ENCODE results near the gene MRPL4. TPM values are rescaled to one million over a fixed set of nuclear protein-coding genes. Genes with fewer than 3 reads are reported as not detected.

The MRPL4 gene
- total and polyA plus RNA-seq, 2 experiments from 2014 or later = 40.1 to 51.4 TPM

DNA sequence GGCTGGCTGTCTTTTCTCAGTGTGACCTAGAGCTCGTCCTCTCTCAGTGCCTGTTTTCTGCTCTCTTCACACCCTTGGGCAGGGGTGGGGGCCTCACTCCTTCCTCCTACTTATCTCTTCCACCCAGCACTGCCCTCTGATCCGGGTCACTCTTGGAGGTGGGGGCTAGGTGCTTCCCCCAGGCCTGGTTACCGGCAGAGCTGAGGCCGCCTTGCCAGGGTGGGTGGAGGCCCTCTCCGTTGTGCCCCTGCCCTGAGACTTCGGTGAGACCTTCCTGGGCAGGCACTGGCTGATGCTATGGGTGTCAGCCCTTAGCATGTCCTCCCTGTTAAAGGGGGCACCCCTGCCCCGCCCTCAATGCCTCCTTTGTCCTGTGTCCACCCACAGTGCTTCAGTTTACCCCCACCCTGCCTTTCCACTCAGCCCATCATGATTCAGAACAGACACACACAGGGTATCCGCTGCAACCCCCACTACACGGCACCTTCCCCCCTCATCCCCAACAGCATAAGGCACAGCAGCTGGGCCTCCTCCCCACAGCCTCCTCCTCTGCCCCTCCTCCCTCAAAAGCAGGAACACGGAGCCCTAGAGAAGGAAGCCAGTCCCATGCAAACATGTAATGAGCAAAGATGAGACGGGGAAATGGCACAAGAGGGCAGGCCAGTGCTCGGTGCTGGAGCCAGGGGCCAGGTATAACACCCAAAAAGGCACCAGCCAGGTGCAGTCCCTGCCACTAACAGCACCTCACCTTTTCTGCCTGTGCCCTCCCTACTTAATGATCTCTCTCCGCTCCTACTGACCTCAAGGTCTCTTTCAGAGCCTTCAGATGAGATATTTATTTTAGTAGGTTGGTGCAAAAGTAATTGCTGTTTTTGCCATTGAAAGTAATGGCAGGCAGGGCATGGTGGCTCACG is 47.8 kb downstream of the MRPL4 start:
- H3K79me2 ChIP-seq = no peaks in the 10 kb centered on the region
- no peaks in the 10 kb centered on the region for H3K9me2 ChIP-seq (replicated peaks; ENCODE audit: insufficient read depth)
- peaks cover 9% of the 10 kb centered on the region for H3K4me1 ChIP-seq (ENCODE audit: insufficient read depth)
- no peak overlapping the region for H3K27ac ChIP-seq
- no peaks in the 10 kb centered on the region for H3K9me3 ChIP-seq (ENCODE audit: low read depth)
- H4K20me1 ChIP-seq (ENCODE audit: insufficient read depth, poor library complexity, severe bottlenecking) = no peaks in the 10 kb centered on the region
- TF ChIP-seq EZH2phosphoT487 (IDR thresholded peaks at IDR 0.05; ENCODE audit: low read depth, severe bottlenecking, unreplicated experiment) = no peak
- no peak for TF ChIP-seq EZH2 (IDR thresholded peaks at IDR 0.05; ENCODE audit: borderline replicate concordance)
- TF ChIP-seq, protein P1, sequence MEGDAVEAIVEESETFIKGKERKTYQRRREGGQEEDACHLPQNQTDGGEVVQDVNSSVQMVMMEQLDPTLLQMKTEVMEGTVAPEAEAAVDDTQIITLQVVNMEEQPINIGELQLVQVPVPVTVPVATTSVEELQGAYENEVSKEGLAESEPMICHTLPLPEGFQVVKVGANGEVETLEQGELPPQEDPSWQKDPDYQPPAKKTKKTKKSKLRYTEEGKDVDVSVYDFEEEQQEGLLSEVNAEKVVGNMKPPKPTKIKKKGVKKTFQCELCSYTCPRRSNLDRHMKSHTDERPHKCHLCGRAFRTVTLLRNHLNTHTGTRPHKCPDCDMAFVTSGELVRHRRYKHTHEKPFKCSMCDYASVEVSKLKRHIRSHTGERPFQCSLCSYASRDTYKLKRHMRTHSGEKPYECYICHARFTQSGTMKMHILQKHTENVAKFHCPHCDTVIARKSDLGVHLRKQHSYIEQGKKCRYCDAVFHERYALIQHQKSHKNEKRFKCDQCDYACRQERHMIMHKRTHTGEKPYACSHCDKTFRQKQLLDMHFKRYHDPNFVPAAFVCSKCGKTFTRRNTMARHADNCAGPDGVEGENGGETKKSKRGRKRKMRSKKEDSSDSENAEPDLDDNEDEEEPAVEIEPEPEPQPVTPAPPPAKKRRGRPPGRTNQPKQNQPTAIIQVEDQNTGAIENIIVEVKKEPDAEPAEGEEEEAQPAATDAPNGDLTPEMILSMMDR (IDR thresholded peaks at IDR 0.05; ENCODE audit: poor library complexity) = no peak
- H2AFZ ChIP-seq = no peak overlapping the region
- no peak overlapping the region for H3K4me3 ChIP-seq
- H3K36me3 ChIP-seq (replicated peaks; ENCODE audit: insufficient read depth, low read depth) = no peaks in the 10 kb centered on the region
- H3K4me2 ChIP-seq = no peak overlapping the region
- peaks cover 21% of the 10 kb centered on the region for H3K27me3 ChIP-seq
- no peak for DNase-seq (ENCODE audit: low spot score)
- 70% methylated on average over 14 of the region's 14 CpGs for WGBS (ENCODE audit: low lambda C conversion rate, missing lambda C conversion rate)

DNA sequence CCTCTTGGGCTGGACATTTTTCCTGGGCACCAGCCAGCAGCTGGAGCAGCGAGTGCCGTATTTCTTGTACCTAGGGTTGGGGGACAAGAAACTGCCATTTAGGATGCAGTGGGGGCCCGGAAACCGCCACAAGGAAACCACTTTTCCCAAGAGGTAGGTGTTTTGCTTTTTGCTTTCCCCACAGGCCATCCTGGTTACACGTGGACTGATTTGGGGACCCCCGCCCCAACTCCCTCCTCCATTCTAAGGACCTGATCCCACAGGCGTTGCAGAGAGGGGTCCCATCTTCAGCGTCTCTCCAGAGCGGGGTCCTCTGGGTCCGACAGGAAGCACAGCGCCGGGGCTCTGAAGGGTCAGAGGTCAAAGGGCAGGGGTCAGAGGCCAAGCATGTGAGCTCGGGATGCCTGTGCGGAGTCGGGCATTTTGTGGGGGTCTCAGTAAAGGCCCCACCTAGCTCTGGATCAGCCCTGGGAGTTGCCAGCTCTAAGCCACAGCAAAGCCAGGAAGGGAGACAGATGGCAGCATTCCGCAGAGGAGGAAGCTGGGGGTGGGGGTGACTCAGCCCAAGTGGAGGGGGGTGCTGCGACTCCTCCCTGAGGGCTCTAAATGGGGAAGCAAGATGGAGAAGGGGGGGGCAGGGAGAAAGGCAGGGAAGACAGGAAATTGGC is 53.3 kb downstream of the MRPL4 start:
- Histone ChIP-seq H2AFZ (no peak overlapping the region), H3K9me2 (replicated peaks; ENCODE audit: insufficient read depth) (no peaks in the 10 kb centered on the region), H3K27ac (no peak overlapping the region)

DNA sequence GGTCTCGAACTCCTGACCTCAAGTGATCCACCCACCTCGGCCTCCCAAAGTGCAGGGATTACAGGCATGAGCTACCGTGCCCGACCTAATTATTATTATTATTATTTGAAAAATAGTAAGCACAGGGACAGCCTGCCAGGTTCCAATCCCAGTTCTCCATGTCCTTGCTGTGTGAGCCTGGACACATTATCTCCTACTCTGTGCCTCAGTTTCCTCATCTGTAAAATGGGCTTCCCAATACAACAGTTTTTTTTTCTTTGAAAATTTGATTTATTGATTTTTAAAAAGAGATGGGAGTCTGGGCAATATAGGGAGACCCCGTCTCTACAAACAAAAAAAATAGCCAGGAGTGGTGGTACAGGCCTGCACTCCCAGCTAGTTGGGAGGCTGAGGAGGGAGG is 54.3 kb downstream of the MRPL4 start:
- Histone ChIP-seq H3K4me1 (ENCODE audit: insufficient read depth) (no peaks in the 10 kb centered on the region), H3K9me3 (ENCODE audit: low read depth) (no peaks in the 10 kb centered on the region), H3K79me2 (no peaks in the 10 kb centered on the region), H2AFZ (no peak overlapping the region), H3K36me3 (replicated peaks; ENCODE audit: insufficient read depth, low read depth) (no peaks in the 10 kb centered on the region), H3K27me3 (no peaks in the 10 kb centered on the region), H3K9me2 (replicated peaks; ENCODE audit: insufficient read depth) (no peaks in the 10 kb centered on the region), H3K4me2 (no peak overlapping the region), H3K27ac (no peak overlapping the region), H4K20me1 (ENCODE audit: insufficient read depth, poor library complexity, severe bottlenecking) (no peaks in the 10 kb centered on the region), H3K4me3 (no peak overlapping the region)
- 92% methylated on average over 5 of the region's 5 CpGs for WGBS (ENCODE audit: low lambda C conversion rate, missing lambda C conversion rate)
- TF ChIP-seq, protein P1 (IDR thresholded peaks at IDR 0.05; ENCODE audit: poor library complexity) = no peak
- DNase-seq (ENCODE audit: low spot score) = no peak

More for the DNA sequence above, 53.3 kb downstream of the MRPL4 start:
- TF ChIP-seq, protein P1 (IDR thresholded peaks at IDR 0.05; ENCODE audit: poor library complexity) = no peak
- TF ChIP-seq EZH2 (IDR thresholded peaks at IDR 0.05; ENCODE audit: borderline replicate concordance) (no peak), EZH2phosphoT487 (IDR thresholded peaks at IDR 0.05; ENCODE audit: low read depth, severe bottlenecking, unreplicated experiment) (no peak)
- no peak overlapping the region for H3K4me3 ChIP-seq
- 94% methylated on average over 17 of the region's 17 CpGs for WGBS (ENCODE audit: low lambda C conversion rate, missing lambda C conversion rate)
- no peak overlapping the region for H3K4me2 ChIP-seq
- no peaks in the 10 kb centered on the region for H3K4me1 ChIP-seq (ENCODE audit: insufficient read depth)
- no peaks in the 10 kb centered on the region for H3K36me3 ChIP-seq (replicated peaks; ENCODE audit: insufficient read depth, low read depth)
- H3K9me3 ChIP-seq (ENCODE audit: low read depth) = no peaks in the 10 kb centered on the region
- no peaks in the 10 kb centered on the region for H4K20me1 ChIP-seq (ENCODE audit: insufficient read depth, poor library complexity, severe bottlenecking)
- DNase-seq (ENCODE audit: low spot score) = no peak
- H3K79me2 ChIP-seq = no peaks in the 10 kb centered on the region
- no peaks in the 10 kb centered on the region for H3K27me3 ChIP-seq

Data from hepatocyte (in vitro differentiated cells).